Measurements from ENCODE around the gene NR3C2. TPM values are rescaled to one million over a fixed set of nuclear protein-coding genes. Genes with fewer than 3 reads are reported as not detected.

Gene NR3C2
- total RNA-seq, 1 donor from 2014 or later, result 0.75 TPM

DNA sequence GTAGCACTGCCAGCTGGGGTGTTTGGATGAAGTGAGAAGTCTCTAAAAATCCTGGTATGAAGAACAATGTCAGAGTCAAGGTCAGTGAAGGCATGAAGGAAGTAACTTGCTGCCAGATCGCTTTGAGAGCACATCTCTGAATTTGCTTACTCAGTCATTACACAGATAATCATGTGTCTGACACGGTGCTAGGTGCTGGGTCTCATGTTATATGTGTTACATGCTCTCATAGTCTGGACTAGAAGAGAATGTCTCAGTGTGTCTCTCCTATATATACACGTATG lies 372.4 kb downstream of the NR3C2 start:
- H3K4me1 Mint-ChIP-seq (ENCODE audit: unreplicated experiment), result peaks cover 14% of the 10 kb centered on the region
- H3K4me3 Mint-ChIP-seq (ENCODE audit: unreplicated experiment), result no peak overlapping the region
- DNase-seq (ENCODE audit: extremely low spot score, unreplicated experiment), result no peak
- no peaks in the 10 kb centered on the region for H3K9me3 Mint-ChIP-seq (ENCODE audit: unreplicated experiment)
- TF ChIP-seq, protein P1, sequence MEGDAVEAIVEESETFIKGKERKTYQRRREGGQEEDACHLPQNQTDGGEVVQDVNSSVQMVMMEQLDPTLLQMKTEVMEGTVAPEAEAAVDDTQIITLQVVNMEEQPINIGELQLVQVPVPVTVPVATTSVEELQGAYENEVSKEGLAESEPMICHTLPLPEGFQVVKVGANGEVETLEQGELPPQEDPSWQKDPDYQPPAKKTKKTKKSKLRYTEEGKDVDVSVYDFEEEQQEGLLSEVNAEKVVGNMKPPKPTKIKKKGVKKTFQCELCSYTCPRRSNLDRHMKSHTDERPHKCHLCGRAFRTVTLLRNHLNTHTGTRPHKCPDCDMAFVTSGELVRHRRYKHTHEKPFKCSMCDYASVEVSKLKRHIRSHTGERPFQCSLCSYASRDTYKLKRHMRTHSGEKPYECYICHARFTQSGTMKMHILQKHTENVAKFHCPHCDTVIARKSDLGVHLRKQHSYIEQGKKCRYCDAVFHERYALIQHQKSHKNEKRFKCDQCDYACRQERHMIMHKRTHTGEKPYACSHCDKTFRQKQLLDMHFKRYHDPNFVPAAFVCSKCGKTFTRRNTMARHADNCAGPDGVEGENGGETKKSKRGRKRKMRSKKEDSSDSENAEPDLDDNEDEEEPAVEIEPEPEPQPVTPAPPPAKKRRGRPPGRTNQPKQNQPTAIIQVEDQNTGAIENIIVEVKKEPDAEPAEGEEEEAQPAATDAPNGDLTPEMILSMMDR (IDR thresholded peaks at IDR 0.05), result no peak
- no peak overlapping the region for H3K27ac Mint-ChIP-seq (ENCODE audit: unreplicated experiment)
- no peaks in the 10 kb centered on the region for H3K27me3 Mint-ChIP-seq (ENCODE audit: unreplicated experiment)
- H3K36me3 Mint-ChIP-seq (ENCODE audit: unreplicated experiment), result peaks cover 55% of the 10 kb centered on the region

DNA sequence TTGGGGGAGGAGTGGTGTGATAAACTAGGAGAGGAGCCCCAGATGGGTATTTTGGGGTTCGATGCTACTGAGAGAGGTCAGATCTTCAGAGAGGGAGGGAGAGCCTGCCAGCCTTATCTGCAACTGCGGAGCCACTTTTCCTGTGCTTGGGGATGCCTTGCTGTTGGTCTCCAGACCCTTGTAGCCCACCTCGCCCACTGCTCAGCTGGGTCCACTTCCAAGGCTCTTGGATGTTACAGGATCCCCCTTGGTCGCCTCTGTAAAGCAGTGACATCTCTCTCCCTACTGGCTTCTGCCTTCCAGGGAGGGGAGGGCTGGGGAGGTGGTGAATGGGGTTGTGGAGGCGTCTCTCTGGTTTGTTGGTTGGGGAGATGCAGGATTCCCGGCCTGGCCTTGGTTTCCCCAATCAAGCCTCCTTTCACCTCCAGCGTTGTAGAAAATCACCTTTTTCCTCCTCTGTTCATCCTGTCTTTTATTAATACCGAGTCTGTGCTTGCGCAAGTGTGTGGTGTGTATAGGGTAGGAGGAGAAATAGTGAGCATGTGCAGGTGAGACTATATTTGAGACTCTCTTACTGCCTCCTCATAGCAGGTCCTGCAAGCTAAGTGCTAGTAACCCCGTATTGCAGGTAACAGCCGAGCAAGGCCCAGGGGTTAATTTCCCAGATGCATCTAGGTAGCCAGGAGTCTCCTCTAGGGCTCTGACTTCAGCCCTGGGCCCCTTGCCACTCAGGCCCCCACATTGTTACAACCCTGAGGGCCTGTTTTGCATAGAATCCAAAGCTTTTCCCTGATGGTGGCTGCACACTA lies 372.9 kb downstream of the NR3C2 start:
- Mint-ChIP-seq H3K4me1 (ENCODE audit: unreplicated experiment) (peaks cover 14% of the 10 kb centered on the region), H3K27ac (ENCODE audit: unreplicated experiment) (no peak overlapping the region), H3K4me3 (ENCODE audit: unreplicated experiment) (no peak overlapping the region), H3K9me3 (ENCODE audit: unreplicated experiment) (no peaks in the 10 kb centered on the region), H3K27me3 (ENCODE audit: unreplicated experiment) (no peaks in the 10 kb centered on the region), H3K36me3 (ENCODE audit: unreplicated experiment) (peaks cover 53% of the 10 kb centered on the region)
- no peak for DNase-seq (ENCODE audit: extremely low spot score, unreplicated experiment)
- TF ChIP-seq, protein P1 (IDR thresholded peaks at IDR 0.05), result no peak

DNA sequence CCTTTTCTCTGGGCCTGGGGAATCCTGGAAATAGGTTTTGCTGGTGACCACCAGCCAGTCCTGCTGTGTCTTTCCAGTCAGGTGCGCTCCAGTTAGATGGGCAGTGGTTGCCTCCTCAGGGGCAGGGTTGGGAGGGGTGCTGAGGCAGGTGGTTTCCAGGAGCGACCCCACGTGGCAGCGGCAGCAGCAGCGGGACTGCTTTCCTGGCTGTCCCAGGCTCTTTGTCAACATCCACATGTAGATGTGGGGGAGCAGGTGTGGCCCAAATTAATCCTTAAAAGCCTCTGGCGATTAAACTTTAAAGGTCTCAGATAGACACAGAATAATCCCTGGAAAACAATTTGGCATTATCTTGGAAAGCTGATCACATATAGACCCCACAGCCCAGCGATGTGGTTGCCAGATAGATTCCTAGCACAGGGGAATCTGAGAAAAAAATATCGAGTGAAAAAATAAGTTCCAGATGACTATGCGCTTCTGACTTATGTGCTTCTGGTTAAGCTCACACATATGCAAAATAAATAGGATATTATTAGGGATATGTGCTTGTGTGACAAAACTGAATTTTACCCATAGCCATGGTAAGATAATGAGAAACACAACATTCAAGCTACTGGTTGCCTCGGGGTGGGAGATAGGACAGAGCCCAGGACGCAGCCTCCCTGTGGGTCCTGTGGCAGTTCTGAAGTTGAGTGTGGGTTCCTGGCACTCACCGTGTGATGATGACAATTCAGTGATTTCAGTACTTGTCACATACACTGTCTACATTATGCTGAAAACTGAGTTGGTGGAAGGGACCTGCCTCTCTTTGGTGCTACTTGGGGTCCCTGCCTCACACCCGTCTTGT lies 373.9 kb downstream of the NR3C2 start:
- Mint-ChIP-seq H3K4me3 (ENCODE audit: unreplicated experiment) (no peak overlapping the region), H3K27ac (ENCODE audit: unreplicated experiment) (no peak overlapping the region), H3K36me3 (ENCODE audit: unreplicated experiment) (peaks cover 51% of the 10 kb centered on the region), H3K9me3 (ENCODE audit: unreplicated experiment) (no peaks in the 10 kb centered on the region), H3K27me3 (ENCODE audit: unreplicated experiment) (no peaks in the 10 kb centered on the region), H3K4me1 (ENCODE audit: unreplicated experiment) (peaks cover 14% of the 10 kb centered on the region)
- TF ChIP-seq, protein P1 (IDR thresholded peaks at IDR 0.05), result no peak
- no peak for DNase-seq (ENCODE audit: extremely low spot score, unreplicated experiment)

DNA sequence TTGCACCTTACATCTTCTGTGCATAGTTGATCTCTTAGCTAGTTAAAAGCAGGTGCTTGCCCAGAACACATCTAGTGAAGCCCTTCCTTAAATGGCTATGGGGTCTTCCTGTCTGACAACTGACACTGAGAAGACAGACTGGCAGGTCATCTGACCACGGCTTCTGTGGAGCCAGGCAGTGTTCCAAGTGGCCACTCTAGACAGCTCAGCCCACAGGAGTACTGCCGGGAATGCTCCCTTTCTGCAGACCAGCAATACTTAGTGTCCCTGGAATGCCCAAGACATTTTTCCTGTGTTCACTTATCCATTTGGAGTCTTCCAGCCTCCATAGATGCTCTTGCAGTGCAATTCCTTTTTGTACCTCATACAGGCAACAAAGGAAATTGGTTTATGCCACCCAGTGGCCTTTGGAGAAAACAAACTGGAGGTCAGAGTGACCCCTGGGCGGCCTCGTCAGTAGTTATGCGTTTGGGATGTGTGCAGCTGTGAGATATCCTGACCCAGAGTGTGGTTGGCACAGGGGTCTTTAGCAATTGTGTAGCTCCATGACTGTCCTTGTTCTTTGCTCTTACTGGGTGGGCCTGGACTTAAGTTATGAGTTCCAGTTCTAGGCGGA lies 374.8 kb downstream of the NR3C2 start:
- Mint-ChIP-seq H3K27ac (ENCODE audit: unreplicated experiment) (no peak overlapping the region), H3K36me3 (ENCODE audit: unreplicated experiment) (peaks cover 42% of the 10 kb centered on the region)
- DNase-seq (ENCODE audit: extremely low spot score, unreplicated experiment), result no peak

More for the DNA sequence above, 374.8 kb downstream of the NR3C2 start:
- TF ChIP-seq, protein P1 (IDR thresholded peaks at IDR 0.05), result no peak
- peaks cover 14% of the 10 kb centered on the region for H3K4me1 Mint-ChIP-seq (ENCODE audit: unreplicated experiment)
- H3K27me3 Mint-ChIP-seq (ENCODE audit: unreplicated experiment), result no peaks in the 10 kb centered on the region
- no peaks in the 10 kb centered on the region for H3K9me3 Mint-ChIP-seq (ENCODE audit: unreplicated experiment)
- no peak overlapping the region for H3K4me3 Mint-ChIP-seq (ENCODE audit: unreplicated experiment)
